ENCODE measurements around the gene CNN3.

DNA sequence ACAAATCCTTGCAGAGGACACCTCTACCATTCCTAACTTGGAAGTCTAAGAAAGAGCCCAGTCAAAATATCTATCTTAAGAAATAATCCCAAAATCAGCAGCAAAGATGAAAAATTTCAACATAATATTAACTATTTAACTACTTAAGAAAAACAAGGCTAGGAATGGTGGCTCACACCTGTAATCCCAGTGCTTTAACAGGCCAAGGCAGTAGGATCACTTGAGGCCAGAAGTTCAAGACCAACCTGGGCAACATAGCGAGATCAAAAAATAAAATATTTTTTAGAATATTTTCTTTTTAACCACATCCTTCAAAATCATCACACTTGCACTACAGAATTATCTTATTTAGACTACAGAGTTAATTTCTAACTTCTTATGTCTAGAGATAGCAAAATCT, 4.9 kb downstream of the CNN3 start:
- TF ChIP-seq EZH2 (IDR thresholded peaks at IDR 0.05; ENCODE audit: borderline replicate concordance, low read depth, low read length, severe bottlenecking) (no peak), POLR2A (IDR thresholded peaks at IDR 0.05; ENCODE audit: low read depth, low read length) (no peak)

Data from endothelial cell of umbilical vein (primary cell).